Forelimb muscle (tissue), 1 donor: ENCODE measurements around the gene ADM. TPM values are rescaled to one million over a fixed set of nuclear protein-coding genes. Genes with fewer than 3 reads are reported as not detected.

Experiments
- DNase-seq: peaks from one replicate; pipeline ENCODE4 v3.0.0-alpha.2; 2013; ENCODE audit warnings: low read depth
- polyA plus RNA-seq: library from polyadenylated mRNA; unstranded; fragments of 120-200 nt; gene quantifications from one replicate; pipeline ENCODE4 v1.2.1, GENCODE V29; 2013; ENCODE audit not compliant: insufficient read length

Gene ADM
- polyA plus RNA-seq, 1 donor, result 7.4 TPM

- no peak for DNase-seq
Measured at GRCh38 chr11:10289765-10290380, 15.0 kb upstream of the ADM start.

- DNase-seq, result no peak
Measured at GRCh38 chr11:10291801-10292638, 12.9 kb upstream of the ADM start.

- DNase-seq, result no peak
Measured at GRCh38 chr11:10293423-10294289, 11.2 kb upstream of the ADM start, which contains the start of gene SBF2. SBF2 (minus strand) TSS chr11:10294219; CDS start chr11:10294069, 150 bp downstream.

- DNase-seq, result no peak
Measured at GRCh38 chr11:10294290-10294953, 10.5 kb upstream of the ADM start.

- DNase-seq, result no peak
Measured at GRCh38 chr11:10295064-10295901, 9.6 kb upstream of the ADM start.

- no peak for DNase-seq
Measured at GRCh38 chr11:10298342-10298741, 6.5 kb upstream of the ADM start.

GRCh38 chr11:10301656-10302358 is 3.1 kb upstream of the ADM start:
- no peak for DNase-seq

GRCh38 chr11:10302359-10302743 is 2.5 kb upstream of the ADM start:
- no peak for DNase-seq

GRCh38 chr11:10302744-10303557 is 1.9 kb upstream of the ADM start:
- DNase-seq, result no peak

- no peak for DNase-seq
Measured at GRCh38 chr11:10303558-10304363, 1.1 kb upstream of the ADM start.

- no peak for DNase-seq
Measured at GRCh38 chr11:10305262-10305963, 540 bp downstream of the ADM start.

- no peak for DNase-seq
Measured at GRCh38 chr11:10305964-10306918, 1.4 kb downstream of the ADM start.

GRCh38 chr11:10307022-10307399 is 2.1 kb downstream of the ADM start:
- no peak for DNase-seq

- no peak for DNase-seq
Measured at GRCh38 chr11:10307400-10308200, 2.7 kb downstream of the ADM start.

GRCh38 chr11:10308201-10308954 is 3.5 kb downstream of the ADM start:
- no peak for DNase-seq
